HL-60 (cell line): ENCODE data around the gene CSNK1G1.

Experiments used
- CTCF ChIP-seq: IDR thresholded peaks from one replicate; pipeline ENCODE4 v1.5.1; 2011; ENCODE audit warnings: low read length, control low read depth, inconsistent platforms; ENCODE audit not compliant: insufficient read depth
- GABPA ChIP-seq: IDR thresholded peaks from 2 replicates; pipeline ENCODE4 v1.6.1; 2012; ENCODE audit warnings: low read depth
- POLR2AphosphoS5 ChIP-seq: IDR thresholded peaks from 2 replicates; pipeline ENCODE4 v1.6.1; 2012; ENCODE audit warnings: low read depth
- SPI1 ChIP-seq: IDR thresholded peaks from 2 replicates; pipeline ENCODE4 v1.6.1; 2012; ENCODE audit warnings: low read depth, mild to moderate bottlenecking, borderline replicate concordance
- TF ChIP-seq, protein P1 (sequence below): IDR thresholded peaks from 2 replicates; pipeline ENCODE4 v1.6.1; 2012; ENCODE audit warnings: low read depth; ENCODE audit not compliant: insufficient replicate concordance

DNA sequence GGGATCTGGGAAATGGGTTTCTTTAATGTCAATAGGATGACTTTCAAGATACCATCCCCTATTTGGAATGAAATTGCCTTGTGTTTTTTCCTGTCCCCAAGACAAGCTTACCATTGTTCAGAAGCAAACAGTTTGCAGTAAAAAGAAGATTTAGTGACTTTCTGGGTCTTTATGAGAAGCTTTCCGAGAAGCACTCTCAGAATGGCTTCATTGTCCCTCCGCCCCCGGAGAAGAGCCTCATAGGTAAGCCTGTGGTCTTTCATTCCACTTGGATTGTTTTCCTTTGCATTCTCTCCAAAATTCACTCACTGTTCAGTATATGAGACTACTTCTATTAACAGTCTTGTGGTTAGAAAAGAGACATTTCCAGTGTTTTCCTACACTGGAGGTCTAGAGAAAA, 230.0 kb downstream of the CSNK1G1 start:
- TF ChIP-seq, protein P1, sequence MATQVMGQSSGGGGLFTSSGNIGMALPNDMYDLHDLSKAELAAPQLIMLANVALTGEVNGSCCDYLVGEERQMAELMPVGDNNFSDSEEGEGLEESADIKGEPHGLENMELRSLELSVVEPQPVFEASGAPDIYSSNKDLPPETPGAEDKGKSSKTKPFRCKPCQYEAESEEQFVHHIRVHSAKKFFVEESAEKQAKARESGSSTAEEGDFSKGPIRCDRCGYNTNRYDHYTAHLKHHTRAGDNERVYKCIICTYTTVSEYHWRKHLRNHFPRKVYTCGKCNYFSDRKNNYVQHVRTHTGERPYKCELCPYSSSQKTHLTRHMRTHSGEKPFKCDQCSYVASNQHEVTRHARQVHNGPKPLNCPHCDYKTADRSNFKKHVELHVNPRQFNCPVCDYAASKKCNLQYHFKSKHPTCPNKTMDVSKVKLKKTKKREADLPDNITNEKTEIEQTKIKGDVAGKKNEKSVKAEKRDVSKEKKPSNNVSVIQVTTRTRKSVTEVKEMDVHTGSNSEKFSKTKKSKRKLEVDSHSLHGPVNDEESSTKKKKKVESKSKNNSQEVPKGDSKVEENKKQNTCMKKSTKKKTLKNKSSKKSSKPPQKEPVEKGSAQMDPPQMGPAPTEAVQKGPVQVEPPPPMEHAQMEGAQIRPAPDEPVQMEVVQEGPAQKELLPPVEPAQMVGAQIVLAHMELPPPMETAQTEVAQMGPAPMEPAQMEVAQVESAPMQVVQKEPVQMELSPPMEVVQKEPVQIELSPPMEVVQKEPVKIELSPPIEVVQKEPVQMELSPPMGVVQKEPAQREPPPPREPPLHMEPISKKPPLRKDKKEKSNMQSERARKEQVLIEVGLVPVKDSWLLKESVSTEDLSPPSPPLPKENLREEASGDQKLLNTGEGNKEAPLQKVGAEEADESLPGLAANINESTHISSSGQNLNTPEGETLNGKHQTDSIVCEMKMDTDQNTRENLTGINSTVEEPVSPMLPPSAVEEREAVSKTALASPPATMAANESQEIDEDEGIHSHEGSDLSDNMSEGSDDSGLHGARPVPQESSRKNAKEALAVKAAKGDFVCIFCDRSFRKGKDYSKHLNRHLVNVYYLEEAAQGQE: no peak
- TF ChIP-seq CTCF: no peak
- no peak for TF ChIP-seq POLR2AphosphoS5
- no peak for TF ChIP-seq GABPA
- TF ChIP-seq SPI1: no peak
